A673 (cell line): ENCODE results near the gene HS6ST2.

Experiments used
- EZH2 ChIP-seq: fragments of 200-600 bp; sonication (generic); IDR thresholded peaks from 2 replicates; pipeline ENCODE4 v1.6.1; 2017; ENCODE audit warnings: borderline replicate concordance, low read depth, mild to moderate bottlenecking, mixed read lengths, antibody characterized with exemption, low read length; ENCODE audit not compliant: poor library complexity, severe bottlenecking
- TF ChIP-seq, protein P1 (sequence below): fragments of 300-800, 200-600 bp; sonication (generic); conservative IDR thresholded peaks from 2 replicates; pipeline ENCODE4 v1.5.1; 2017; ENCODE audit warnings: low read depth, mild to moderate bottlenecking, antibody characterized with exemption, low read length, moderate library complexity, mixed read lengths

DNA sequence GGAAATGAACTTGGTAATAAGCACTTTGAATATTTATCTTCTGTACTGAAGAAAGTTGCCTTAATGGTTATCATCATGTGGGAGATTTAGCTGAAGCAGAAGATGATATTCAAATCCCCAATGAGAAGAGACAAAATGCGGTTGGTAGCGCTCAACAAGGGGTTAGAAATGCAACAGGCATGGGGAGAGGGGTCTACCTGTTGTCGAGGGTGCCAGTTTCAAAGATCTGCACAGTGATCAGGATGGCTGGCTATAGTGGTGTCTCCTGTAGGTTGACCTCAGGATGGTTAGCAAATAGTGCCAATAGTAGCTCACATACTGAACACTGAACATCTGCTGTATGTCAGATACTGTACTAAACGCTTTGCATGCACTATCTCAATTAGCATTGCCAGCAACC lies 7.0 kb upstream of the HS6ST2 start:
- TF ChIP-seq EZH2 = no peak
- TF ChIP-seq, protein P1, sequence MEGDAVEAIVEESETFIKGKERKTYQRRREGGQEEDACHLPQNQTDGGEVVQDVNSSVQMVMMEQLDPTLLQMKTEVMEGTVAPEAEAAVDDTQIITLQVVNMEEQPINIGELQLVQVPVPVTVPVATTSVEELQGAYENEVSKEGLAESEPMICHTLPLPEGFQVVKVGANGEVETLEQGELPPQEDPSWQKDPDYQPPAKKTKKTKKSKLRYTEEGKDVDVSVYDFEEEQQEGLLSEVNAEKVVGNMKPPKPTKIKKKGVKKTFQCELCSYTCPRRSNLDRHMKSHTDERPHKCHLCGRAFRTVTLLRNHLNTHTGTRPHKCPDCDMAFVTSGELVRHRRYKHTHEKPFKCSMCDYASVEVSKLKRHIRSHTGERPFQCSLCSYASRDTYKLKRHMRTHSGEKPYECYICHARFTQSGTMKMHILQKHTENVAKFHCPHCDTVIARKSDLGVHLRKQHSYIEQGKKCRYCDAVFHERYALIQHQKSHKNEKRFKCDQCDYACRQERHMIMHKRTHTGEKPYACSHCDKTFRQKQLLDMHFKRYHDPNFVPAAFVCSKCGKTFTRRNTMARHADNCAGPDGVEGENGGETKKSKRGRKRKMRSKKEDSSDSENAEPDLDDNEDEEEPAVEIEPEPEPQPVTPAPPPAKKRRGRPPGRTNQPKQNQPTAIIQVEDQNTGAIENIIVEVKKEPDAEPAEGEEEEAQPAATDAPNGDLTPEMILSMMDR = no peak
